ENCODE results near the gene GPRIN3. TPM values are rescaled to one million over a fixed set of nuclear protein-coding genes. Genes with fewer than 3 reads are reported as not detected.

Gene GPRIN3
- total and polyA plus RNA-seq, 8 donors: 0.84 to 7.6 (median 3.1) TPM

- Histone ChIP-seq H3K9me3 (no peaks in the 10 kb centered on the region), H3K4me1 (peaks cover 10 to 59% (median 39%) of the 10 kb centered on the region in 3 donors), H3K27ac (peak overlapping the region in 2 of 4 donors; percentile 82 to 83), H3K4me3 (peak overlapping the region in 1 of 4 donors; percentile 84), H3K27me3 (no peaks in the 10 kb centered on the region), H3K36me3 (no peaks in the 10 kb centered on the region)
- DNase-seq (no peak), FAIRE-seq (no peak), ATAC-seq (no peak)
- TF ChIP-seq CTCF (IDR thresholded peaks at IDR 0.05): no peak
- 37 to 51% methylated on average over 3 of the region's 3 CpGs for WGBS, 2 donors
- intact Hi-C loops (cut with DNase I): loop anchor here in 1 of 3 donors (5.0 to 10.0 kb wide), 2 partner anchors 50 to 107 kb away; no protein-coding TSS in a partner anchor
These were observed 2.6 kb downstream of the GPRIN3 start for GRCh38 chr4:89305028-89305427.

DNA sequence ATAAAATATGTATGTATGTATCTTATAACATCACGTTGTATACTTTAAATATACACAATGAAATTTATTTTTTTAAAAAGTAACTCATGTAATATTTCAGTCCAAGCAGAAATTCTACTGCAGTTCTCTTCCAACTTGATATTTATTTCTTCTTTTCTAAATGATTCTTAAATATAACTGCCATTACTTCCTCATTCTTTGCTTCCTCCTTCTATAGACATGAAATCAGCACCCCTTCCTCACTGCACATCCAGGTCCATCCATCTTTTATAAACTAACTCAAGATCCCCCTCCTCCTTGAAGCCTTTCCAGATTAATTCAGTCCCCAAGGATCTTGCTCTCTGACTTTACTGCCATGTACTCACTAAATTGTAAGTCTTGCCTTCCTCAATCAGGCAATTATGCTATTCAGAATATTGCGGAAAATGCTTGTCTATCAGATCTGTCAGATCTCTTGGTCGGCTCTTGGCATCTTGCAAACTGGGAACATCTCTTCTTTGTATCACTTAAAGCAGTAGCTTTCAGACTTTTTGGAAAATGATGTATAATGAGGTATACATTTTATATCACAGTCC, 3.7 kb downstream of the GPRIN3 start:
- no peak overlapping the region for H3K27ac ChIP-seq
- TF ChIP-seq CTCF (IDR thresholded peaks at IDR 0.05): no peak
- DNase-seq (no peak), ATAC-seq (no peak), FAIRE-seq (peak; percentile 87)
- H3K4me3 ChIP-seq: no peak overlapping the region
- no peaks in the 10 kb centered on the region for H3K27me3 ChIP-seq
- H3K9me3 ChIP-seq: no peaks in the 10 kb centered on the region
- intact Hi-C loops (cut with DNase I): loop anchor here in 1 of 3 donors (10.0 kb wide), 1 partner anchor 49 kb away; no protein-coding TSS in a partner anchor
- WGBS, 2 donors: 76 to 90% methylated on average over 3 of the region's 3 CpGs
- H3K4me1 ChIP-seq: peaks cover 15 to 62% (median 39%) of the 10 kb centered on the region in 3 donors
- no peaks in the 10 kb centered on the region for H3K36me3 ChIP-seq

GRCh38 chr4:89303177-89303576, 4.4 kb downstream of the GPRIN3 start:
- no peak for FAIRE-seq
- Histone ChIP-seq H3K27me3 (no peaks in the 10 kb centered on the region), H3K4me3 (no peak overlapping the region), H3K9me3 (no peaks in the 10 kb centered on the region), H3K36me3 (no peaks in the 10 kb centered on the region), H3K4me1 (peaks cover 15 to 67% (median 39%) of the 10 kb centered on the region in 3 donors), H3K27ac (peak overlapping the region in 2 of 4 donors; percentile 7 to 64)
- TF ChIP-seq CTCF (IDR thresholded peaks at IDR 0.05): no peak
- WGBS, 2 donors: 48 to 49% methylated on average over 7 of the region's 7 CpGs
- no peak for ATAC-seq
- intact Hi-C loops (cut with DNase I): loop anchor here in 1 of 3 donors (10.0 kb wide), 1 partner anchor 48 kb away; no protein-coding TSS in a partner anchor
- DNase-seq: no peak

GRCh38 chr4:89301902-89302301, 5.7 kb downstream of the GPRIN3 start:
- no peaks in the 10 kb centered on the region for H3K9me3 ChIP-seq
- no peak overlapping the region for H3K4me3 ChIP-seq
- TF ChIP-seq CTCF (IDR thresholded peaks at IDR 0.05): no peak
- no peak for ATAC-seq
- DNase-seq: no peak
- intact Hi-C loops (cut with DNase I): loop anchor here in 1 of 3 donors (10.0 kb wide), 1 partner anchor 47 kb away; no protein-coding TSS in a partner anchor
- no peaks in the 10 kb centered on the region for H3K36me3 ChIP-seq
- peaks cover 27 to 80% (median 52%) of the 10 kb centered on the region in 3 donors for H3K4me1 ChIP-seq
- peak overlapping the region in 1 of 4 donors; percentile 34 for H3K27ac ChIP-seq
- WGBS, 2 donors: 76 to 82% methylated on average over 3 of the region's 3 CpGs
- no peaks in the 10 kb centered on the region for H3K27me3 ChIP-seq
- FAIRE-seq: no peak

GRCh38 chr4:89301003-89301402, 6.6 kb downstream of the GPRIN3 start:
- TF ChIP-seq CTCF (IDR thresholded peaks at IDR 0.05): no peak
- intact Hi-C loops (cut with DNase I): loop anchor here in 1 of 3 donors (10.0 kb wide), 1 partner anchor 46 kb away; no protein-coding TSS in a partner anchor
- Histone ChIP-seq H3K27me3 (no peaks in the 10 kb centered on the region), H3K9me3 (no peaks in the 10 kb centered on the region), H3K4me1 (peaks cover 36 to 84% (median 57%) of the 10 kb centered on the region in 3 donors), H3K4me3 (no peak overlapping the region), H3K36me3 (no peaks in the 10 kb centered on the region), H3K27ac (no peak overlapping the region)
- FAIRE-seq: no peak
- DNase-seq: no peak
- no peak for ATAC-seq
- WGBS, 2 donors: 79 to 93% methylated on average over 1 of the region's 1 CpG

Data from pancreas (tissue), 10 donors.